Measurements from ENCODE around the gene BIRC2.
A peak's percentile ranks its signal among the peaks of the same experiment; 100 is the strongest.

The BIRC2 gene

DNA sequence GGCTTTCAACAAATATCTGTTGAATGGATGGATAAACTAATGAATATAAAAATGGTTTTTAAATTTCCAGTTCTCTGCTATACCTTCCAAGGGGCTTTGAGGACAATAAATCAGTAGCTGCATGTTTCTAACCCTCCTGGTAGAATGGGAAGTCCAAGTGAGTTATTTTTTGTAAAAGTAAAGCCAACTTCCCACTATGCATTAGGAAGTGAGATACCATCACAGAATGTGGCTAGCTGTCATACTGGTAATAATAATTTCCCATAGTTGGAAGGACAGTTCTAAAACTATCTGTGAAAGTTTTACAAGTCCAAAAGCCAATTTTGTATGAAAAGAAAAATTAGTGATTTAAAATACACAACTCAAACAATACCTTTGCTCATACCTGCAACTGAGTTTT, 55.5 kb downstream of the BIRC2 start:
- no peak for DNase-seq

DNA sequence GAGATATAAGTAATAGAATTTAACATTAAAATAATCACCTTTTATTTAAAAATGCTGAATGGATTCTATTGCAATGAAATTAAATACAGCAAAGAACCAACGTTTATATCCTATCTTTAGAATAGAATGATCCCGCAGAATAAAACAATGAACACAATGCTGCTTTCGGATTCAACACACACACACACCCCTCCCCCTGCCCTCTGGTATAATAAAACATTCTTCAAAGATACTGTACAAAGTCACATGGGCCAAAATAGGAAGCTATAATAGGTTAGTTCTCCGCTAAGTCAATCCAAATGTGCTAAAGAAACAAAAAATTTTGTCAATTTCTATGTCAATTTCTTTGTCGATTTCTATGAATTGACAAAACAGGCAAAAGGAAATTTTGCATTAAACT, 58.5 kb downstream of the BIRC2 start:
- no peak for DNase-seq

DNA sequence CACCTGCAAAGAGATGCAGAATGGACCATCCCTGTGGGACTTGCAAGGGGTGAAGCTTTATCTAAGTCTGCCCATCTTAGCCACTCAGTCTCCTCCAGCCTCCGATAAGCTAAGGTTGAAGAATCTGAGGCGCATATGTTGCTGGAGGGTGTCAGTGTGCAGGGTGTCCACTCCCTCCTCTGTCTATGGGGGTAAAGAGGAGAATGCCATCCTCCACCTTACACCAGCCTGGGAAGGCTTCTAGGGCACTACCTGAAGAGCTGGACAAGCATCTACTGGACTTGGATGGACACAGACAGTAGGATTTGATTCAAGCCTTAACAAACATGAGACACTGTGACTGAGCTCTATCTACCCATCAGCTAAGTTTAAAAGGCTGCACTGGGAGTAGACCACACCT, 59.1 kb downstream of the BIRC2 start:
- no peak for DNase-seq

DNA sequence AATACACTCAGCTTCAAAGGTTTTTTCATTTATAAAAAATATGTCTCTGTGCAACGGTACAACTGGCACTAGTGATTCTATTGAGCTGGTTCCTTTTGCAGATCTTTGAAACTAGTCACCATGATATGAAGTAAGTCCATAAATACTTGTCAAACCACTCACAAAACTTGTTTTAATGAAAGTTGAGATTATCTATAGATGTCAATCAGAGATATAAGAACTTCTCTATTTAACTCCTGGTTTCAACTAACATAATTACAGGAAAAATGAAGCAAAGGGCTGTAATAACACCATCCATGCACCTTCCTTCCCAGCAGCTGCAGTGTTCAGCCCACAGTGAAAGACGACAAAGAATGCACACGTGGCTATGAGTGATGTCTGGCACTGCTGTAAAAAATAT, 60.9 kb downstream of the BIRC2 start:
- no peak for DNase-seq

DNA sequence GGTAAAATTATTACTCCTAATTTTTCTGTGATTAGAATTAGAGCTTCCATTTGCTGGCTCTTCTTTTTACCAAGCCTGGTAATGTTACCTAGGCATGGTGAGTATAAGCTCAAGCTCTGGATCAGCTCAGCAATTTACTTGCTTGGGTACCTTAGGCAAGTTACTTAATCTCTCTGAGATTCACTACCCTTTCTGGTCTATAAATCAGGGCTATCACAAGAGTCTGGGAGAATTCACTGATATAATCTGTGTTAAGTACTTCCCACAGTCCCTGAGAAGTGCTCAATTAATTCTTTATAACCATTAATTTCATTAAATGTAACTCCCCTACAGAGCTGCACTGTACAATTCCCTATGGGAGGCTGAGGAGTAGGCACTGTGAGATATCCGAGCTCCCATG, 61.3 kb downstream of the BIRC2 start:
- DNase-seq = no peak

DNA sequence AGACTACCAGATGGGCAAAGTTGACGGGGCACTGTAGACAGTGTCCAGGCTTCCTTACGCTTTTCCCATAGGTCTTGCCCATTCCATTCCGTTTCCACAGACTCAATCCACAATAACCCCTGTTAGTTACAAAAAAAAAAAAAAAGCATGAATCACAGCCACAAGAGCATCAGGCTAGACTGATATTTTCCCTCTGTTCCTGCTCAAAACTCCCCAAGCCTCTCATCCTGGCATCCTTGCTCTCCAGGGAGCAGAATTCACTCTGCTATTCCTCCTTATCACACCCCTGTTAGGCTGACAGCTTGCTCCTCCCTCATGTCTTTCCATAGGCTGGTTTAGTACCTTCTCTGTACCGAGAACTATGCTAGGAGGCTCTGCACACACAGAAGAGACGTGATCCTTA, 63.4 kb downstream of the BIRC2 start:
- DNase-seq = no peak

DNA sequence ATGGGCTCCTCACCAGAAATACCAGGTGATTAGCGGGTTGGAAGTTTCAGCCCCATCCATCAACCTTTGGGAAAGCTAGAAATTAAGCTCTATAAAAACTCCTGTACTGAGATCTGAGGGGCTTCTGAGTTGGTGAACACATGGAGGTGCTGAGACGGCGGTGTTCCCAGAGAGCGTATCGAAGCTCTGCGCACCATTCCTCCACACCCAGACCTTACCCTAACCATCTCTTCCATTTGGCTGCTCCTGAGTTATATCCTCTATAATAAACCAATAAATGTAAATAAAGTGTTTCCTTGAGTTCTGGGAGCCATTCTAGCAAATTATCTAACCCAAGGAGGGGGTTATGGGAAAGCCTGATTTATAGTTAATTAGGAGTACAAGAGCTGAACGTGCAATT, 64.1 kb downstream of the BIRC2 start:
- DNase-seq = no peak

DNA sequence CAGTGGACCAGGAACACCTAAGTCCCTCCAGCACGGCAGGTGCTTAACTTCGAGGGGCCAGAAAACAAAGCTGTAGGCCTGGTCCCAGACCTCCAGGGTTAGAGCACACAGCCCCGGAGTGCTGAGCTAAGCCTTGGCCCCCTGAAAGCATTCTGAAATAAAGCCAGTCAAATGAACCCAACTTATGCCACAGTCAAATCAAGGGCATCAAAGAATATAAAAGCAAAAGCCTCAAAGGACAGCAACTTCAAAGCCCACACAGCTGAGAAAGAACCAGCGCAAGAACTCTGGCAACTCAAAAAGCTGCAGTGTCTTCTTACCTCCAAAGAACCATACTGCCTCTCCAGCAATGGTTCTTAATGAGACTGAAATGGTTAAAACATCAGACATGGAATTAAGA, 66.5 kb downstream of the BIRC2 start:
- no peak for DNase-seq

DNA sequence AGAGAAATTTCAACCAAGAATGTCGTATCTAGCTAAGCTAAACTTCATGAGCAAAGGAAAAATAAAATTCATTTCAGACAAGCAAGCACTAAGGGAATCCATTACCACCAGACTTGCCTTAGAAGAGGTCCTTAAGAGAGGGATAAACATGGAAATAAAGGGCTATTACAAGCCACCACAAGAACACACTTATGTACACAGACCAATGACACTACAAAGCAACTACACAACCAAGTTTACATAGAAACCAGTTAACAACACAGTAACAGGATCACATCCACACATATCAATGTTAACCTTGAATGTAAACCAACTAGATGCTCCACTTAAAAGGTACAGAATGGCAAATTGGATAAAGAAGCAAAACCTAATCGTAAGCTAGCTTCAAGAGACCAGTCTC, 67.5 kb downstream of the BIRC2 start:
- peak; percentile 95 for DNase-seq

DNA sequence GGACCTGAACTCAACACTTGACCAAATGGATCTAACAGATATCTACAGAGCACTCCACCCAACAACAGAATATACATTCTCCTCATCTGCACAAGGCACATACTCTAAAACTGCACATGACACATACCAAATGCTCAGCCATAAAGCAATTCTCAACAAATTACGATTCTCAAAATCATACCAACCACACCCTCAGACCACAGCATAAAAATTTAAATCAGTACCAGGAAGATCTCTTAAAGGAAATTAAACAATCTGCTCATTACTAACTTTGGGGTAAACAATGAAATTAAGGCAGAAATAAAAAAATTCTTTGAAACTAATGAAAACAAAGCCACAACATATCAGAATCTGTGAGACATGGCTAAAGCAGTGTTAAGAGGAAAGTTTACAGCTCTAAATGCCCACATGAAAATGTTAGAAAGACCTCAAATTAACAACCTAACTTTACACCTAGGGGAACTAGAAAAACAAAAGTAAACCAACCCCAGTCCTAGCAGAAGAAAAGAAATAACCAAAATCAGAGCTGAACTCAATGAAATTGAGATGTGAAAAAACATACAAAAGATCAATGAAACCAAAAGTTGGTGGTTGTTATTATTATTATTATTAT, 68.4 kb downstream of the BIRC2 start:
- no peak for DNase-seq

DNA sequence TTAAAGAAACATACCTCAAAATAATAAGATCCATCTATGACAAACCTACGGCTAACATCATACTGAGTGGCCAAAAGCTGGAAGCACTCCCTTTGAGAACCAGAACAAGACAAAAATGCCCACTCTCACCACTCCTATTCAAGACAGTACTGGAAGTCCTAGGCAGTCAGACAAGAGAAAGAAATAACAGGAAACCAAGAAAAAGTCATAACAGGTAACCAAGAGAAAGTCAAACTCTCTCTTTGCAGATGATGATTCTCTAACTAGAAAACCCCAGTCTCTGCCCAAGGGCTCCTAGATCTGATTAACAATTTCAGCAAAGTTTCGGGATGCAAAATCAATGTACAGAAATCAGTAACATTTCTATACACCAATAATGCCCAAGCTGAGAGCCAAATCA, 70.0 kb downstream of the BIRC2 start:
- DNase-seq = no peak

DNA sequence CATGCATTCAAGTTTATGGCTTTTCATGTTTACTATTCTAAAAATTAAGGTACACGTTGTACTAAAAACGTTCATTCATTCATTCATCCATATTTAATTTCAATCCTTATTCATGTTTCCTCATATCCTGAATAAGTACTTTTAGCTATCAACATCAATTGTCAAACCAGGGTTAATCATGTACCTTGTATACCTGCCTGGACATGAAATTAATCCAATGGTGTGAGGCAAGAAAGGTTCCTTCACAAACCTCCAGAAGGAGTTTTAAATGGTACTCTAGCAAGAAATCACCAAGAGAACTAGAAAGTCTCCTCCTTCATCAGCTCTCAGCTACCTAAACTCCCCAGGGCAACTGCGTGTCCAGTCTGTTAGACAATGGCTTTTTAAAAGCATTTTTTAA, 72.2 kb downstream of the BIRC2 start:
- no peak for DNase-seq

DNA sequence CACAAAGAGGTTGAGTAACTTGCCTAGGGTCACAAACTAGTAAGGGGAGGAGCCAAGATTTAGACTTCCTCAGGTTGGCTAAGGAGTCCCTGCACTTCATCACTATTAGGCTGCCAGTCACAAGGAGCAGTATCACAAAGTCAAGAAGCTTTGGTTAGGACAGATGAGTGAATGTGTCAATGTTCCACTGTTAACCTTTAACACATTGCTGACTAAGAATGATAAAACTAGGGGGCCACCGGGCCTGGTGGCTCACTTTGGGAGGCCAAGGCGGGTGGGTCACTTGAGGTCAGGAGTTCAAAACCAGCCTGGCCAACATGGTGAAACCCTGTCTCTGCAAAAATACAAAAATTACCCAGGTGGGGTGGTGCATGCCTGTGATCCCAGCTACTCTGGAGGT, 73.5 kb downstream of the BIRC2 start:
- DNase-seq = no peak

DNA sequence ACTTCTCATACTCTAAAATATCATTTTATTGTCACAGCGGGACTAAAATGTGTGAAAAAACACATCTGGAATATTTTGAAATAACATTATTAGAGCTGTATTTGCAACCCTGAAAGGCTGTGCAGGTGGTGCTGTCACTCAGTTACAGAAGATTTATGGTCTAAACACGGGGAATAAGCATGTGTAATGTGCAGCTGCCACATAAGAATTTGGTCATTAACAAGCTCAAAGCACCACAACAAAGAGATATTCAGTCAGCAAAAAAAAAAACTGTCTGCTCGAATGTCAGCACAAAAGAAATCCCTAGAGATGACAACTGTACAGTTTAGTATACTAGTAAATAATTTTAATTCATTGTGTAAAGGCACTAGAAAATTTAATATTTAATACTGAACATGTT, 74.2 kb downstream of the BIRC2 start:
- peak; percentile 16 for DNase-seq

DNA sequence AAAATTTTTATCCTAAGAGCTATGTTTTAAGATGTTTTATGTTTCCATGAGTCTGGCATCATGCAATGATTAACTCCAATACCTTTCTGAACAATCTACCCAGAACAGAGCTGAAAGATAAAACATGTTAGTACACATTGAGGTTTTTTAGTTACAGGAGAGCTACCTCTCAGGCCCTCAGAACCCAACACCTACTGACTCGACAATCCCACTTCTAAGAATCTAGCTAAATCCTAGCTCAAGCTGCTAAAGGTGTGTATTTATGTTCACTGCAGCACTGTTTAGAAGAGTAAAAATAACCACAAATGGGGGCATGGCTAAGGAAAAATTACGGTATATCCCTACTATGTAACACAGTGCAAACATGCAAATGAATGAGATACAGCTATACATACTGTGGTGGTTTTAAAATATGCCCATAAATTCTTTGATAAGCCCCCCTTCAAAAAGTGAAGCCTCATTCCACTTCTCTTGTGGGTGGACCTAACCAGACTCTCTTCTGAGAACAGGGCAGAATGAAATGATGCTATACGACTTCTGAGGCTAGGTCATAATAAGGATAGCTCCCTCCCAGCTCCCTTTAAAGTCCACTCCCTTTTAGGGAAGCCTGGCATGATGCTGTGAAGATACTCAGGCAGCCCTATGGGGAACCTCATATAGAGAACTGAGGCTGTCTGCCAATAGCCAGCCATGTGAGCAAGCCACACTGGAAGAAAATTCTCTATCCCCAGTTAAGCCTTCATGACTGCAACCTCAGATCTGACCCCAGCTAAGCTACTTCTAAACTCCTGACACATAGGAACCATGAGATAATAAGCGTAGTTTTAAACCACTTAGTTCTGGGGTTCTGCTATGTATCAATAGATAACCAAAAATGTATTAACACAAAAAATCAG, 76.1 kb downstream of the BIRC2 start:
- no peak for DNase-seq

DNA sequence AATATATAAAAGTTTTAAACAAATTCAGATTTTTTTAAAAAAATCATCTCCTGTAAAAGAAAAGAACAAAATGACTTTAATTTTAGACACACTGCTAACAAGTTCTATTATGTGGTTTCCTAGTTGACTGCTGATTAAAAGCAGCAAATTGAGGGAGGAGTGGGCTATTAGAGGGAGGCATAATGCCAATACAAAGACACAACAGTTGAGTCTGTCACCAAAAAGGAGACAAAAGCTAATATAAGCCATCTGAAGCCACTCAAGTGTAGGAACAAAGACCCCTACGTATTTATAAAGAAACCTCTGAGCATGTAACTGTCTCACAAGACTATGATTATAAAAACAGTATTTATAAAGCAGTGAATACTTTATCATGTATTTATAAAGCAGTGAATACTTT, 76.9 kb downstream of the BIRC2 start:
- DNase-seq = no peak

DNA sequence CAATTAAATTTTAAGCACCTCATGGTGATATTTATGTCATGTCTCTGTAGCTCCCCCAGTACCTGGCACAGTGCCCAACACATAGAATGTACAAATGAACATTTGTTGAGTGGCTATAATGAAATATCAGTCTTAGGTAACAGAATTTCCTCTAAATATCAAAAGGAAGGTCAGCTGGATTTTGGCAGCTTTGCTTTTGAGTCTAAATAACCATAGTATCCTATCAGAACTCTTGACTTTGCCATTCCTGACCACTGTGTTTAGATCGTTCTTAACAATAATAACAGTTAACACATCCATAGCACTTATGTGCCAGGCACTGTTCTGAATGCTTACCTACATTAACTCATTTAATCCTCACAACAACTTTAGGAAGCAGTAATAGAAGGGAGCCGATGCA, 79.0 kb downstream of the BIRC2 start:
- DNase-seq = no peak

DNA sequence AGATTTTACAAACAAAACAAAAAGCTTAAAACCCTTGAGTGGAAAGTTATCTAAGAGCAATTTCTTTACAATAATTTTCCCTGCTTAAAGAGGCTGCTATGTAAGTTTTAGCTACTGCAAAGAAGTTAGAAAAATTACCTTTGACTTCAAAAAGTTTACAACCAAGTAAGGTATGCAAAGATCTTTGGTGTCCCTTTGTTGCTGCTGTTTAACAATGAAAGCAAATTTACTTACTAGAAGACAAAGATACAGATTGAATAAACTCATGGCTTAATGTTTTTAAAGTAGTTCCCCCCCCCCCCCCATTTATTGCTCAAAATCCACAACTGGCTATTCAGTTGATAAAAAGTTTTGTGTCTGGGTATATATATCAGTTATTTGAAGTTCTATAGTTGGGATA, 79.6 kb downstream of the BIRC2 start:
- no peak for DNase-seq

DNA sequence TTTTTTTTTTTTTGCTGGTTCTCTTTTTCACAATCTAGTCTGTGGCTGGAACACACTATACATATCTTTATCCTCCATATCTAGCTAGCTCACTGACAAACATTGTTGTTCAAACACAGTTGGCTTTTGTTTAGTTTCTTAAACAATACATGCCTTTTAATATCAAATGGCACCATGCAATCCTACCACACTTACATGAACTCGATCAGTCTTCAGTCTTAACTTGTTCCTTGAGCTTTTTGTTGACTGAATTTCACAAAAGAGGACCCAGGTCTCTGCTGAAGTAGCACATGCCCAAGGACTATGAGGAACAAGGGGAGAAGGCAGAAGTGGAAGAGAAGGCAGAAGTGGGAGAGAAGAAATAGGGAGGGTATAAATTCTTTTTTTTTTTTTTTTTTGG, 80.1 kb downstream of the BIRC2 start:
- no peak for DNase-seq
